OCI-LY7 (cell line): ENCODE measurements around the gene ISLR. TPM values are rescaled to one million over a fixed set of nuclear protein-coding genes. Genes with fewer than 3 reads are reported as not detected.

ENCODE experiments used
- BruUV-seq: library from RNA; stranded (reverse); fragments of 400-500 nt; replicated peaks from 2 replicates; lab custom pipeline; 2021; lab: Mats Ljungman, UMichigan
- CTCF ChIA-PET: fragments of 300-600 bp; sonication (Branson Sonifier 250); formaldehyde crosslinking; loops from one replicate; lab custom pipeline; 2022; ENCODE audit warnings: antibody characterized with exemption; ENCODE audit not compliant: unreplicated experiment; lab: Charles Lee
- POLR2A ChIA-PET: fragments of 300-600 bp; sonication (Branson Sonifier 250); formaldehyde crosslinking; loops from one replicate; lab custom pipeline; 2022; ENCODE audit warnings: antibody characterized with exemption; lab: Charles Lee
- DNase-seq: peaks from one replicate; pipeline ENCODE4 v3.0.0-alpha.2; 2015; ENCODE audit warnings: low spot score
- H2AFZ ChIP-seq: fragments of 200-600 bp; sonication (generic), shearing (Covaris generic); 2 replicates; pipeline ENCODE4 v1.6.1; 2014; ENCODE audit warnings: mild to moderate bottlenecking, antibody characterized with exemption, low read length, moderate library complexity
- H3K27ac ChIP-seq: fragments of 200-600 bp; sonication (generic); 2 replicates; pipeline ENCODE4 v1.5.1; 2014; ENCODE audit warnings: mixed run types, low read depth, mild to moderate bottlenecking, moderate library complexity, low read length, inconsistent platforms; ENCODE audit not compliant: poor library complexity, severe bottlenecking
- H3K36me3 ChIP-seq: fragments of 200-600 bp; sonication (generic); 2 replicates; pipeline ENCODE4 v1.6.1; 2014; ENCODE audit warnings: mild to moderate bottlenecking, antibody characterized with exemption, low read length, moderate library complexity, mixed read lengths; ENCODE audit not compliant: insufficient read depth
- H3K4me1 ChIP-seq: fragments of 200-600 bp; sonication (generic); 2 replicates; pipeline ENCODE4 v1.5.1; 2014; ENCODE audit warnings: mild to moderate bottlenecking, low read length; ENCODE audit not compliant: insufficient read depth, poor library complexity, severe bottlenecking
- H3K4me2 ChIP-seq: fragments of 200-600 bp; sonication (generic); 2 replicates; pipeline ENCODE4 v1.6.1; 2014; ENCODE audit warnings: mild to moderate bottlenecking, low read length
- H3K4me3 ChIP-seq: fragments of 200-600 bp; sonication (generic); 2 replicates; pipeline ENCODE4 v1.5.1; 2014; ENCODE audit warnings: mild to moderate bottlenecking, low read depth, low read length; ENCODE audit not compliant: poor library complexity, severe bottlenecking
- H3K79me2 ChIP-seq: fragments of 200-600 bp; sonication (generic); 2 replicates; pipeline ENCODE4 v1.6.1; 2016; ENCODE audit warnings: low read depth, mild to moderate bottlenecking, low read length, moderate library complexity, mixed read lengths; ENCODE audit not compliant: insufficient read depth
- H3K9me2 ChIP-seq: fragments of 200-600 bp; sonication (generic); 2 replicates; pipeline ENCODE4 v1.6.1; 2016; ENCODE audit warnings: mild to moderate bottlenecking, low read length, mixed read lengths; ENCODE audit not compliant: insufficient read depth
- H3K9me3 ChIP-seq: fragments of 200-600 bp; sonication (generic); 2 replicates; pipeline ENCODE4 v1.6.1; 2014; ENCODE audit warnings: mild to moderate bottlenecking, mixed run types, low read length, mixed read lengths
- H4K20me1 ChIP-seq: fragments of 200-600 bp; sonication (generic); 2 replicates; pipeline ENCODE4 v1.6.1; 2014; ENCODE audit warnings: mild to moderate bottlenecking, antibody characterized with exemption, low read length, moderate library complexity, mixed read lengths; ENCODE audit not compliant: insufficient read depth
- CTCF ChIP-seq: fragments of 200-600 bp; sonication (generic); conservative IDR thresholded peaks from 2 replicates; pipeline ENCODE4 v1.5.1; 2014; ENCODE audit warnings: mild to moderate bottlenecking, antibody characterized with exemption, low read length, moderate library complexity, mixed read lengths
- EZH2phosphoT487 ChIP-seq: fragments of 200-600 bp; sonication (generic); IDR thresholded peaks from 2 replicates; pipeline ENCODE4 v1.6.1; 2018; ENCODE audit warnings: low read depth, borderline replicate concordance, mild to moderate bottlenecking, mixed run types, antibody characterized with exemption, low read length, moderate library complexity, mixed read lengths
- intact Hi-C: fragments of 100-400 bp; cut with micrococcal nuclease; formaldehyde crosslinking; loops from one replicate; pipeline ENCODE4 v1.10.0; 2022; ENCODE audit not compliant: unreplicated experiment
- total RNA-seq, 2 experiments: library from RNA; depleted of rRNA in 1 of 2; stranded (reverse); fragments of >200 nt in 1 of 2; shearing (Covaris generic) in 1 of 2; gene quantifications; 2 replicates each; pipeline ENCODE4 v1.2.3, GENCODE V29; 2014 to 2022

ISLR gene
- total RNA-seq, 2 experiments from 2014 or later: not detected

GRCh38 chr15:74208901-74209559, 35.5 kb downstream of the ISLR start:
- ChIA-PET CTCF (no interaction called here), POLR2A (no interaction called here)
- Histone ChIP-seq H3K79me2 (no peaks in the 10 kb centered on the region), H3K9me3 (no peaks in the 10 kb centered on the region), H3K27ac (no peak overlapping the region), H3K4me2 (no peak overlapping the region), H3K9me2 (no peaks in the 10 kb centered on the region), H4K20me1 (no peaks in the 10 kb centered on the region), H2AFZ (no peak overlapping the region), H3K4me3 (no peak overlapping the region), H3K4me1 (no peaks in the 10 kb centered on the region), H3K36me3 (no peaks in the 10 kb centered on the region)
- intact Hi-C loops: no loop called here
- DNase-seq: no peak
- TF ChIP-seq CTCF (no peak), EZH2phosphoT487 (no peak)
- no TSS peak for BruUV-seq

DNA sequence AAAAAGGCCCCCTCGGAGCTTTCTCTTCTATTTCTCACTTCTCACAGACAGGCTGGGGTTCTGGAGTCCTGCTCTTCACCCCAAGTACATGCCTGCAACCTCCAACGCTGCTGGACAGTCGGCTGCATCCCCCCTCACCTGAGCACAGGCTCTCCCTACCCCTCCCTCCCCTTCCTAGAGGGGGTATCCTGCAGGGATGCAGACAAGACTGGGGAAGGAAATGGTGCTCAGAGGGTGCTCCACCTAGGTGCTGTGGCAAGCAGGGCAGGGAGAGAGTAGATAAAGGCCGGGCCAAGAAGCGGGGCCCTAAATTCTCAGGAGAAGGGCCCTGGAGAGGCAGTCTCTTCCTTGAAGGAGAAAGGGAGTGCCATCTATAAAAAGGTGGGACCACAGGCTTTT, 36.0 kb downstream of the ISLR start:
- TF ChIP-seq CTCF (no peak), EZH2phosphoT487 (no peak)
- no TSS peak for BruUV-seq
- CTCF ChIA-PET: no interaction called here
- Histone ChIP-seq H3K27ac (no peak overlapping the region), H3K79me2 (no peaks in the 10 kb centered on the region), H3K4me3 (no peak overlapping the region), H3K36me3 (no peaks in the 10 kb centered on the region), H4K20me1 (no peaks in the 10 kb centered on the region), H2AFZ (no peak overlapping the region), H3K9me2 (no peaks in the 10 kb centered on the region), H3K4me1 (no peaks in the 10 kb centered on the region), H3K9me3 (no peaks in the 10 kb centered on the region), H3K4me2 (no peak overlapping the region)
- POLR2A ChIA-PET: no interaction called here
- intact Hi-C loops: no loop called here
- DNase-seq: no peak

- Histone ChIP-seq H2AFZ (no peak overlapping the region), H3K9me3 (no peaks in the 10 kb centered on the region), H3K4me2 (no peak overlapping the region), H3K9me2 (no peaks in the 10 kb centered on the region), H3K4me1 (no peaks in the 10 kb centered on the region), H3K79me2 (no peaks in the 10 kb centered on the region), H3K4me3 (no peak overlapping the region), H3K27ac (no peak overlapping the region), H4K20me1 (no peaks in the 10 kb centered on the region), H3K36me3 (no peaks in the 10 kb centered on the region)
- intact Hi-C loops: no loop called here
- BruUV-seq: no TSS peak
- TF ChIP-seq CTCF (no peak), EZH2phosphoT487 (no peak)
- ChIA-PET POLR2A (no interaction called here), CTCF (no interaction called here)
- no peak for DNase-seq
Observed at GRCh38 chr15:74209997-74210671, 36.6 kb downstream of the ISLR start.
